Liver (tissue), 9 donors: ENCODE data around the gene MYL4. TPM values are rescaled to one million over a fixed set of nuclear protein-coding genes. Genes with fewer than 3 reads are reported as not detected.

Experiments used
- DNase-seq: peaks from one replicate; pipeline ENCODE4 v3.0.0-alpha.2; 2017; ENCODE audit warnings: low spot score
- H3K27ac ChIP-seq, 2 donors: one replicate each; pipeline ENCODE4 v1.7.0; 2013; ENCODE audit warnings: inconsistent platforms in 2 of 2, low read length in 2 of 2, control low read depth in 1 of 2, low read depth in 1 of 2, mild to moderate bottlenecking in 1 of 2
- H3K27me3 ChIP-seq, 4 donors: one replicate each; pipeline versions ENCODE4 v1.6.1 to v1.7.0; 2013; ENCODE audit warnings: low read length in 3 of 4, inconsistent platforms in 1 of 4, mild to moderate bottlenecking in 1 of 4, moderate library complexity in 1 of 4; ENCODE audit not compliant: control insufficient read depth in 4 of 4, insufficient read depth in 4 of 4
- H3K36me3 ChIP-seq, 4 donors: one replicate each; pipeline versions ENCODE4 v1.6.1 to v1.7.0; 2013; ENCODE audit warnings: low read length in 3 of 4, mild to moderate bottlenecking in 3 of 4, low read depth in 1 of 4, moderate library complexity in 1 of 4; ENCODE audit not compliant: control insufficient read depth in 4 of 4, insufficient read depth in 3 of 4
- H3K4me1 ChIP-seq, 4 donors: one replicate each; pipeline versions ENCODE4 v1.6.1 to v1.7.0; 2013; ENCODE audit warnings: low read length in 3 of 4, mild to moderate bottlenecking in 3 of 4, moderate library complexity in 1 of 4; ENCODE audit not compliant: control insufficient read depth in 4 of 4, insufficient read depth in 4 of 4
- H3K4me3 ChIP-seq, 3 donors: one replicate each; pipeline versions ENCODE4 v1.6.1 to v1.7.0; 2013; ENCODE audit warnings: low read length in 3 of 3, control low read depth in 1 of 3, low read depth in 1 of 3, mild to moderate bottlenecking in 1 of 3
- H3K9ac ChIP-seq, 2 donors: one replicate each; pipeline ENCODE4 v1.7.0; 2013; ENCODE audit warnings: low read length in 2 of 2, mild to moderate bottlenecking in 2 of 2, moderate library complexity in 2 of 2, control low read depth in 1 of 2, low read depth in 1 of 2
- H3K9me3 ChIP-seq, 4 donors: one replicate each; pipeline versions ENCODE4 v1.6.1 to v1.7.0; 2013; ENCODE audit warnings: low read length in 3 of 4; ENCODE audit not compliant: control insufficient read depth in 4 of 4
- EGR1 ChIP-seq, 2 donors: IDR thresholded peaks; 2 replicates each; pipeline ENCODE4 v1.6.1; 2016 to 2018; ENCODE audit warnings: antibody characterized with exemption in 2 of 2, low read depth in 2 of 2
- FOXA1 ChIP-seq: IDR thresholded peaks from 2 replicates; pipeline ENCODE4 v1.6.1; 2016; ENCODE audit warnings: antibody characterized with exemption
- FOXA2 ChIP-seq: IDR thresholded peaks from 2 replicates; pipeline ENCODE4 v1.6.1; 2016; ENCODE audit warnings: antibody characterized with exemption
- GABPA ChIP-seq, 2 donors: IDR thresholded peaks in 1 of 2; conservative IDR thresholded peaks in 1 of 2; 2 replicates each; pipeline ENCODE4 v1.6.1; 2016; ENCODE audit warnings: antibody characterized with exemption in 2 of 2, mild to moderate bottlenecking in 1 of 2, moderate library complexity in 1 of 2
- HNF4A ChIP-seq, 2 donors: conservative IDR thresholded peaks; 2 replicates each; pipeline ENCODE4 v1.6.1; 2016; ENCODE audit warnings: antibody characterized with exemption in 2 of 2, mild to moderate bottlenecking in 2 of 2
- HNF4G ChIP-seq: IDR thresholded peaks from 2 replicates; pipeline ENCODE4 v1.6.1; 2016; ENCODE audit warnings: antibody characterized with exemption
- JUND ChIP-seq, 2 donors: IDR thresholded peaks; 2 replicates each; pipeline ENCODE4 v1.6.1; 2016; ENCODE audit warnings: antibody characterized with exemption in 2 of 2
- MAX ChIP-seq: IDR thresholded peaks from 2 replicates; pipeline ENCODE4 v1.6.1; 2016; ENCODE audit warnings: antibody characterized with exemption
- RAD21 ChIP-seq, 2 donors: IDR thresholded peaks; 2 replicates each; pipeline ENCODE4 v1.6.1; 2016; ENCODE audit warnings: antibody characterized with exemption in 2 of 2, mild to moderate bottlenecking in 2 of 2
- RXRA ChIP-seq, 2 donors: IDR thresholded peaks; 2 replicates each; pipeline ENCODE4 v1.6.1; 2017 to 2018; ENCODE audit warnings: antibody characterized with exemption in 2 of 2, mild to moderate bottlenecking in 1 of 2
- SP1 ChIP-seq: IDR thresholded peaks from 2 replicates; pipeline ENCODE4 v1.6.1; 2018; ENCODE audit warnings: antibody characterized with exemption, mild to moderate bottlenecking
- YY1 ChIP-seq: IDR thresholded peaks from 2 replicates; pipeline ENCODE4 v1.6.1; 2016; ENCODE audit warnings: antibody characterized with exemption, mild to moderate bottlenecking
- WGBS: extraction: QIAGEN DNeasy Blood & Tissue Kit; methylation state at CpG from one replicate; pipeline ENCODE4 v1.1.7; 2013; 5-methylcytosine and 5-hydroxymethylcytosine counted together
- polyA plus RNA-seq, 2 donors: library from polyadenylated mRNA; stranded (reverse) in 1 of 2; unstranded in 1 of 2; fragments of 200-250 nt in 1 of 2; fragments of >200 nt in 1 of 2; fragmentation: Nextera tagmentation in 1 of 2; extraction: Ambion mirVana in 1 of 2; gene quantifications; one replicate each; pipeline versions ENCODE4 v1.2.1 to v1.2.3, GENCODE V29; 2013 to 2015
- total RNA-seq, 2 donors: library from RNA; depleted of rRNA; stranded (reverse); fragments of >200 nt; gene quantifications; one replicate each; pipeline ENCODE4 v1.2.3, GENCODE V29; 2014
- TF ChIP-seq, protein P1 (sequence below): IDR thresholded peaks from 2 replicates; pipeline ENCODE4 v1.6.1; 2016; ENCODE audit warnings: antibody characterized with exemption, mild to moderate bottlenecking
- TF ChIP-seq, protein P2 (sequence below): IDR thresholded peaks from 2 replicates; pipeline ENCODE4 v1.6.1; 2016; ENCODE audit warnings: antibody characterized with exemption
- TF ChIP-seq, protein P3 (sequence below): IDR thresholded peaks from 2 replicates; pipeline ENCODE4 v1.6.1; 2016; ENCODE audit warnings: antibody characterized with exemption
- donor health status: healthy.
- donor health status: healthy.
- donor health status: healthy.
- donor health status: healthy.
- donor health status: healthy.

The MYL4 gene
- total and polyA plus RNA-seq, 4 donors = 0.19 to 215 (median 0.22) TPM; not detected in 1

DNA sequence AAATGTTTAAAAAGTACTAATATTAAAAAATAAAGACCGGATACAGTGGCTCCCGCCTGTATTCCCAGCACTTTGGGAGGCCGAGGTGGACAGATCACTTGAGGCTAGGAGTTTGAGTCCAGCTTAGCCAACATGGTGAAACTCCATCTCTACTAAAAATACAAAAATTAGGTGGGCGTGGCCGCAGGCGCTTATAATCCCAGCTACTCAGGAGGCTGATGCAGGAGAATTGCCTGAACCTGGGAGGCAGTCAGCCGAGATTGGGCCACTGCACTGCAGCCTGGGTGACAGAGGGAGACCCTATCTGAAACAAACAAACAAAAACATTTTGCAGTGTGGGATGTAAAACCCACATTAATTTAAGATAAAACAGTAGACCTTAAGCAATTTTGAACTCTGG is 31.9 kb upstream of the MYL4 start:
- no peak overlapping the region for H3K27ac ChIP-seq
- TF ChIP-seq RAD21 (IDR thresholded peaks at IDR 0.05) = no peak
- no peak for TF ChIP-seq GABPA (IDR thresholded peaks at IDR 0.05 in 1 of 2, conservative IDR thresholded peaks at IDR 0.05 in 1 of 2)
- no peak for TF ChIP-seq EGR1 (IDR thresholded peaks at IDR 0.05; ENCODE audit: low read depth in 2 of 2)
- no peak for TF ChIP-seq RXRA (IDR thresholded peaks at IDR 0.05)
- no peak for TF ChIP-seq FOXA1
- no peak for TF ChIP-seq HNF4G
- TF ChIP-seq, protein P1, sequence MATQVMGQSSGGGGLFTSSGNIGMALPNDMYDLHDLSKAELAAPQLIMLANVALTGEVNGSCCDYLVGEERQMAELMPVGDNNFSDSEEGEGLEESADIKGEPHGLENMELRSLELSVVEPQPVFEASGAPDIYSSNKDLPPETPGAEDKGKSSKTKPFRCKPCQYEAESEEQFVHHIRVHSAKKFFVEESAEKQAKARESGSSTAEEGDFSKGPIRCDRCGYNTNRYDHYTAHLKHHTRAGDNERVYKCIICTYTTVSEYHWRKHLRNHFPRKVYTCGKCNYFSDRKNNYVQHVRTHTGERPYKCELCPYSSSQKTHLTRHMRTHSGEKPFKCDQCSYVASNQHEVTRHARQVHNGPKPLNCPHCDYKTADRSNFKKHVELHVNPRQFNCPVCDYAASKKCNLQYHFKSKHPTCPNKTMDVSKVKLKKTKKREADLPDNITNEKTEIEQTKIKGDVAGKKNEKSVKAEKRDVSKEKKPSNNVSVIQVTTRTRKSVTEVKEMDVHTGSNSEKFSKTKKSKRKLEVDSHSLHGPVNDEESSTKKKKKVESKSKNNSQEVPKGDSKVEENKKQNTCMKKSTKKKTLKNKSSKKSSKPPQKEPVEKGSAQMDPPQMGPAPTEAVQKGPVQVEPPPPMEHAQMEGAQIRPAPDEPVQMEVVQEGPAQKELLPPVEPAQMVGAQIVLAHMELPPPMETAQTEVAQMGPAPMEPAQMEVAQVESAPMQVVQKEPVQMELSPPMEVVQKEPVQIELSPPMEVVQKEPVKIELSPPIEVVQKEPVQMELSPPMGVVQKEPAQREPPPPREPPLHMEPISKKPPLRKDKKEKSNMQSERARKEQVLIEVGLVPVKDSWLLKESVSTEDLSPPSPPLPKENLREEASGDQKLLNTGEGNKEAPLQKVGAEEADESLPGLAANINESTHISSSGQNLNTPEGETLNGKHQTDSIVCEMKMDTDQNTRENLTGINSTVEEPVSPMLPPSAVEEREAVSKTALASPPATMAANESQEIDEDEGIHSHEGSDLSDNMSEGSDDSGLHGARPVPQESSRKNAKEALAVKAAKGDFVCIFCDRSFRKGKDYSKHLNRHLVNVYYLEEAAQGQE = no peak
- TF ChIP-seq, protein P2, sequence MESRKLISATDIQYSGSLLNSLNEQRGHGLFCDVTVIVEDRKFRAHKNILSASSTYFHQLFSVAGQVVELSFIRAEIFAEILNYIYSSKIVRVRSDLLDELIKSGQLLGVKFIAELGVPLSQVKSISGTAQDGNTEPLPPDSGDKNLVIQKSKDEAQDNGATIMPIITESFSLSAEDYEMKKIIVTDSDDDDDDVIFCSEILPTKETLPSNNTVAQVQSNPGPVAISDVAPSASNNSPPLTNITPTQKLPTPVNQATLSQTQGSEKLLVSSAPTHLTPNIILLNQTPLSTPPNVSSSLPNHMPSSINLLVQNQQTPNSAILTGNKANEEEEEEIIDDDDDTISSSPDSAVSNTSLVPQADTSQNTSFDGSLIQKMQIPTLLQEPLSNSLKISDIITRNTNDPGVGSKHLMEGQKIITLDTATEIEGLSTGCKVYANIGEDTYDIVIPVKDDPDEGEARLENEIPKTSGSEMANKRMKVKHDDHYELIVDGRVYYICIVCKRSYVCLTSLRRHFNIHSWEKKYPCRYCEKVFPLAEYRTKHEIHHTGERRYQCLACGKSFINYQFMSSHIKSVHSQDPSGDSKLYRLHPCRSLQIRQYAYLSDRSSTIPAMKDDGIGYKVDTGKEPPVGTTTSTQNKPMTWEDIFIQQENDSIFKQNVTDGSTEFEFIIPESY = no peak
- DNase-seq = no peak
- H3K9me3 ChIP-seq = no peaks in the 10 kb centered on the region
- peaks cover 0 to 16% (median 9%) of the 10 kb centered on the region in 4 donors for H3K36me3 ChIP-seq
- no peak overlapping the region for H3K9ac ChIP-seq
- peaks cover 0 to 3% (median 1%) of the 10 kb centered on the region in 4 donors for H3K4me1 ChIP-seq
- 97% methylated on average over 7 of the region's 7 CpGs for WGBS
- H3K4me3 ChIP-seq = no peak overlapping the region
- no peaks in the 10 kb centered on the region for H3K27me3 ChIP-seq

DNA sequence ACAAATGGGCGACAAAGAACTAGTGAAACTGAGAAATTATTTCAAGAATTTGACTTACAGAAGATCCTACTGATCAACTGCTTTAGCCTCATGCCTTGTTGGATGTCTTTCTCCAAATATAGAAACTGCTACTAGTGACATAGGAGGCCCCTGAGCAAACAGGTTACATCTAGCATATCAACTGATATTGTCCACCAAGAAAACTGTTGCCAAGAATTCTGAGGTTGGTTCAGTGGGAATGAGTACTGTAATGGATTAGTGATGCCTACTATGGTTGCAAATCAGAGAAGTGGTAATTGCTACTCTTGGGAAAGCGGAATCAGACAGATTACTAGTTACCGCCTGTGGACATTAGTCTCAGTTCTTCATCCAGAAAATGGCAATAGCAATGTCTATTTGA is 30.0 kb upstream of the MYL4 start:
- no peak overlapping the region for H3K27ac ChIP-seq
- no peaks in the 10 kb centered on the region for H3K9me3 ChIP-seq
- H3K9ac ChIP-seq = no peak overlapping the region
- WGBS = 97% methylated on average over 3 of the region's 3 CpGs
- H3K4me1 ChIP-seq = peaks cover 0 to 3% (median 1%) of the 10 kb centered on the region in 4 donors
- DNase-seq = no peak
- no peaks in the 10 kb centered on the region for H3K27me3 ChIP-seq
- TF ChIP-seq, protein P1 = no peak
- no peak for TF ChIP-seq SP1
- TF ChIP-seq MAX = no peak
- no peak for TF ChIP-seq FOXA2
- no peak for TF ChIP-seq YY1
- TF ChIP-seq, protein P3, sequence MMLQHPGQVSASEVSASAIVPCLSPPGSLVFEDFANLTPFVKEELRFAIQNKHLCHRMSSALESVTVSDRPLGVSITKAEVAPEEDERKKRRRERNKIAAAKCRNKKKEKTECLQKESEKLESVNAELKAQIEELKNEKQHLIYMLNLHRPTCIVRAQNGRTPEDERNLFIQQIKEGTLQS = no peak
- no peak for TF ChIP-seq HNF4G
- no peak for TF ChIP-seq HNF4A (conservative IDR thresholded peaks at IDR 0.05)
- TF ChIP-seq, protein P2 = no peak
- TF ChIP-seq FOXA1 = no peak
- no peak for TF ChIP-seq EGR1 (IDR thresholded peaks at IDR 0.05; ENCODE audit: low read depth in 2 of 2)
- TF ChIP-seq RXRA (IDR thresholded peaks at IDR 0.05) = no peak
- TF ChIP-seq JUND (IDR thresholded peaks at IDR 0.05) = no peak
- TF ChIP-seq RAD21 (IDR thresholded peaks at IDR 0.05) = no peak
- TF ChIP-seq GABPA (IDR thresholded peaks at IDR 0.05 in 1 of 2, conservative IDR thresholded peaks at IDR 0.05 in 1 of 2) = no peak
- no peak overlapping the region for H3K4me3 ChIP-seq
- H3K36me3 ChIP-seq = peaks cover 0 to 16% (median 9%) of the 10 kb centered on the region in 4 donors
